K562 (cell line): ENCODE results near the gene ACTL7B. TPM values are rescaled to one million over a fixed set of nuclear protein-coding genes. Genes with fewer than 3 reads are reported as not detected.

Experiments used
- ATAC-seq: fragments of 200-7000 bp; cut with Tn5 transposase; 3 replicates; pipeline ENCODE4 v1.9.1; 2020; ENCODE audit warnings: moderate library complexity
- BruUV-seq: library from RNA; stranded (reverse); fragments of 400-500 nt; replicated peaks from 2 replicates; lab custom pipeline; 2021; lab: Mats Ljungman, UMichigan
- CTCF ChIA-PET: fragments of 300-600 bp; formaldehyde crosslinking; extraction: SDS; loops from one replicate; lab custom pipeline; 2021; ENCODE audit warnings: low intra/inter-chr PET ratio; lab: Yijun Ruan, JAX
- POLR2A ChIA-PET: fragments of 300-600, 350-650 bp; sonication (Branson Sonifier 250); formaldehyde crosslinking; extraction: SDS; loops from one replicate; lab custom pipeline; 2021; ENCODE audit warnings: antibody characterized with exemption, inconsistent platforms; lab: Yijun Ruan, JAX
- DNase-seq, 4 experiments: peaks; one replicate each; pipeline versions ENCODE4 v3.0.0 to v3.0.0-alpha.2; 2011 to 2018; ENCODE audit warnings: low spot score in 3 of 4, mixed read lengths in 3 of 4; ENCODE audit errors: extremely low read depth in 1 of 4
- FAIRE-seq: peaks from 2 replicates; lab custom pipeline; 2011; peaks lifted over from hg19 to GRCh38; lab: Jason Lieb, UNC
- H2AFZ ChIP-seq: 2 replicates; pipeline ENCODE4 v1.6.0; 2011; ENCODE audit warnings: low read depth, low read length, control low read depth, inconsistent platforms
- H3K27ac ChIP-seq: fragments of 200-600 bp; 3 replicates; pipeline ENCODE4 v1.8.0; 2011; ENCODE audit warnings: low read depth, mild to moderate bottlenecking, control low read depth, inconsistent platforms, low read length, moderate library complexity, mixed read lengths; ENCODE audit errors: extremely low read depth
- H3K27me3 ChIP-seq, 2 experiments: fragments of 300-600 bp in 1 of 2; 2 replicates in 1 of 2; 3 replicates in 1 of 2; pipeline versions ENCODE4 v1.6.0 to v1.8.0; 2011; ENCODE audit warnings: inconsistent platforms in 2 of 2, low read length in 2 of 2, mild to moderate bottlenecking in 1 of 2, mixed read lengths in 1 of 2, moderate library complexity in 1 of 2; ENCODE audit not compliant: control insufficient read depth in 2 of 2, insufficient read depth in 2 of 2
- H3K36me3 ChIP-seq: fragments of 300-600 bp; 3 replicates; pipeline ENCODE4 v1.8.0; 2011; ENCODE audit warnings: mild to moderate bottlenecking, low read length, inconsistent platforms; ENCODE audit not compliant: control insufficient read depth, insufficient read depth
- H3K4me1 ChIP-seq, 2 experiments: fragments of 200-600 bp in 1 of 2; replicated peaks in 1 of 2; 2 replicates in 1 of 2; 3 replicates in 1 of 2; pipeline versions ENCODE4 v1.5.1 to v1.8.0; 2011; ENCODE audit warnings: inconsistent platforms in 2 of 2, low read length in 2 of 2, mild to moderate bottlenecking in 1 of 2, mixed read lengths in 1 of 2, moderate library complexity in 1 of 2; ENCODE audit not compliant: control insufficient read depth in 2 of 2, insufficient read depth in 2 of 2
- H3K4me2 ChIP-seq: 2 replicates; pipeline ENCODE4 v1.6.1; 2011; ENCODE audit warnings: low read length, control low read depth, inconsistent platforms, mixed read lengths; ENCODE audit not compliant: insufficient read depth
- H3K4me3 ChIP-seq: fragments of 200-600 bp; sonication (generic), shearing (Covaris generic); 2 replicates; pipeline ENCODE4 v1.5.1; 2016; ENCODE audit warnings: control low read depth, inconsistent platforms
- H3K79me2 ChIP-seq: fragments of 200-600 bp; 3 replicates; pipeline ENCODE4 v1.8.0; 2011; ENCODE audit warnings: low read length, inconsistent platforms; ENCODE audit not compliant: control insufficient read depth, insufficient read depth
- H3K9ac ChIP-seq, 2 experiments: 2 replicates each; pipeline versions ENCODE4 v1.6.0 to v1.6.1; 2011; ENCODE audit warnings: low read depth in 2 of 2, low read length in 2 of 2, control low read depth in 1 of 2, inconsistent platforms in 1 of 2, mild to moderate bottlenecking in 1 of 2, mixed read lengths in 1 of 2; ENCODE audit not compliant: insufficient read depth in 1 of 2
- H3K9me1 ChIP-seq: one replicate; pipeline ENCODE4 v1.6.0; 2011; ENCODE audit warnings: inconsistent platforms, mild to moderate bottlenecking, low read length, moderate library complexity; ENCODE audit not compliant: control insufficient read depth, insufficient read depth
- H3K9me3 ChIP-seq: replicated peaks from 2 replicates; pipeline ENCODE4 v1.5.1; 2011; ENCODE audit warnings: low read depth, low read length, inconsistent platforms; ENCODE audit not compliant: control insufficient read depth, insufficient read depth
- H4K20me1 ChIP-seq: replicated peaks from 2 replicates; pipeline ENCODE4 v1.6.1; 2011; ENCODE audit warnings: low read length, inconsistent platforms, mixed read lengths; ENCODE audit not compliant: control insufficient read depth, insufficient read depth
- ARHGAP35 ChIP-seq: fragments of 450-650 bp; IDR thresholded peaks from 2 replicates; pipeline ENCODE4 v1.6.1; 2018; ENCODE audit not compliant: partially characterized antibody
- BCL6 ChIP-seq: fragments of 250-450 bp; sonication (Bioruptor Pico); IDR thresholded peaks from 2 replicates; pipeline ENCODE4 v1.4.0; 2020
- CBX2 ChIP-seq: fragments of 200-600 bp; sonication (generic); IDR thresholded peaks from one replicate; pipeline ENCODE4 v1.6.1; 2012; ENCODE audit warnings: mild to moderate bottlenecking, low read length, inconsistent platforms; ENCODE audit not compliant: insufficient read depth, poor library complexity, severe bottlenecking
- CREB5 ChIP-seq: fragments of 250-450 bp; sonication (Bioruptor Pico); IDR thresholded peaks from 2 replicates; pipeline ENCODE4 v1.5.0; 2020; ENCODE audit warnings: mild to moderate bottlenecking
- ELF1 ChIP-seq: fragments of 200-800 bp; sonication (Bioruptor generic); IDR thresholded peaks from 2 replicates; pipeline ENCODE4 v1.6.1; 2016; ENCODE audit warnings: missing genetic modification characterization, missing compliant biosample characterization
- JUN ChIP-seq, 2 experiments: sonication (generic) in 1 of 2; formaldehyde crosslinking in 1 of 2; IDR thresholded peaks; 2 replicates each; pipeline versions ENCODE4 v1.6.1 to v1.8.0; 2012 to 2022; ENCODE audit warnings: borderline replicate concordance in 2 of 2, mild to moderate bottlenecking in 2 of 2, improper control_type of control experiment in 1 of 2, low read depth in 1 of 2, low read length in 1 of 2, missing genetic modification reagents in 1 of 2
- LCOR ChIP-seq: sonication (generic); formaldehyde crosslinking; IDR thresholded peaks from 2 replicates; pipeline ENCODE4 v1.8.0; 2022; ENCODE audit warnings: mild to moderate bottlenecking, missing genetic modification reagents
- RHOXF2B ChIP-seq: fragments of 250-450 bp; sonication (Bioruptor Pico); conservative IDR thresholded peaks from 2 replicates; pipeline ENCODE4 v1.5.1; 2021
- SIN3A ChIP-seq, 2 experiments: fragments of 150-350 bp in 1 of 2; IDR thresholded peaks; 2 replicates each; pipeline ENCODE4 v1.6.1; 2011 to 2016; ENCODE audit warnings: borderline replicate concordance in 2 of 2, low read depth in 2 of 2, low read length in 2 of 2, mild to moderate bottlenecking in 2 of 2, moderate library complexity in 2 of 2; ENCODE audit not compliant: control insufficient read depth in 1 of 2
- TCF7L2 ChIP-seq: fragments of 150-350 bp; IDR thresholded peaks from 2 replicates; pipeline ENCODE4 v1.6.1; 2016; ENCODE audit warnings: low read depth, mild to moderate bottlenecking, low read length, moderate library complexity
- ZNF140 ChIP-seq: fragments of 250-450 bp; sonication (Bioruptor Pico); IDR thresholded peaks from 2 replicates; pipeline ENCODE4 v1.8.0; 2021; ENCODE audit warnings: moderate library complexity, mild to moderate bottlenecking, inconsistent platforms
- WGBS: fragments of 100-300 bp; shearing (Covaris generic); methylation state at CpG from one replicate; pipeline ENCODE4 v1.1.6; 2016; ENCODE audit warnings: low coverage, mixed read lengths; ENCODE audit not compliant: insufficient coverage; ENCODE audit errors: missing lambda C conversion rate; 5-methylcytosine and 5-hydroxymethylcytosine counted together
- in situ Hi-C: fragments of 300-500 bp; cut with MboI; formaldehyde crosslinking; loops from 4 replicates; pipeline ENCODE4 v1.15.0; 2018; ENCODE audit warnings: inconsistent platforms, mixed read lengths
- intact Hi-C: fragments of 100-400 bp; cut with micrococcal nuclease; formaldehyde crosslinking; loops from 2 replicates; pipeline ENCODE4 v1.14.2; 2022
- polyA plus RNA-seq, 8 experiments: library from polyadenylated mRNA; depleted of rRNA in 4 of 8; stranded (reverse) in 5 of 8; unstranded in 3 of 8; fragments of >200 nt; fragmentation: Nextera tagmentation in 2 of 8; fragmentation: Illumina TruSeq in 1 of 8; extraction: Ambion mirVana in 2 of 8; extraction: Trizol in 1 of 8; gene quantifications; 2 replicates each; pipeline versions ENCODE4 v1.2.1 to v1.2.3, GENCODE V29; 2011 to 2014; ENCODE audit warnings: inconsistent platforms in 1 of 8, missing spikeins in 1 of 8
- total RNA-seq, 7 experiments: library from RNA; depleted of rRNA in 6 of 7; stranded (reverse); fragments of >200 nt in 6 of 7; fragmentation: Illumina TruSeq in 2 of 7; extraction: Trizol in 2 of 7; gene quantifications; 2 replicates each; pipeline versions ENCODE4 v1.2.1 to v1.2.3, GENCODE V29; 2011 to 2021; ENCODE audit warnings: low replicate concordance in 1 of 7

The ACTL7B gene
- total and polyA plus RNA-seq, 9 of the 15 experiments (the other 6 are each of a cell fraction or from before 2014, with no cell fraction given), result not detected

- no TSS peak for BruUV-seq
- no peak overlapping the region for H3K4me3 ChIP-seq
- ATAC-seq (no peak), DNase-seq (no peak), FAIRE-seq (no peak)
- no peaks in the 10 kb centered on the region for H3K27me3 ChIP-seq
- H3K9ac ChIP-seq, result no peak overlapping the region
- no peaks in the 10 kb centered on the region for H3K9me1 ChIP-seq
- no peak overlapping the region for H3K27ac ChIP-seq
- H2AFZ ChIP-seq, result no peak overlapping the region
- intact Hi-C loops (no loop called here), in situ Hi-C loops (no loop called here)
- H3K4me1 ChIP-seq, result no peaks in the 10 kb centered on the region
- H3K4me2 ChIP-seq, result no peak overlapping the region
- H4K20me1 ChIP-seq, result no peaks in the 10 kb centered on the region
- no peak for TF ChIP-seq BCL6
- TF ChIP-seq ELF1 (tag), result no peak
- ChIA-PET CTCF (no interaction called here), POLR2A (interaction anchor here (1.4 kb wide), 1 partner anchor 13 kb away, joined by 4 read pairs; no protein-coding TSS in a partner anchor)
- no peaks in the 10 kb centered on the region for H3K9me3 ChIP-seq
- 88% methylated on average over 4 of the region's 4 CpGs for WGBS
- H3K79me2 ChIP-seq, result no peaks in the 10 kb centered on the region
- H3K36me3 ChIP-seq, result peaks cover 24% of the 10 kb centered on the region; the same call in 2 of the 3 replicates
Measured at GRCh38 chr9:108867829-108868228, 12.0 kb upstream of the ACTL7B start.

GRCh38 chr9:108867116-108867515 is 11.3 kb upstream of the ACTL7B start:
- no peak overlapping the region for H2AFZ ChIP-seq
- no peak overlapping the region for H3K4me2 ChIP-seq
- no peak overlapping the region for H3K27ac ChIP-seq
- no peak for DNase-seq
- no peaks in the 10 kb centered on the region for H3K9me3 ChIP-seq
- CTCF ChIA-PET, result no interaction called here
- intact Hi-C loops, result no loop called here
- H3K36me3 ChIP-seq, result peaks cover 22% of the 10 kb centered on the region; the same call in 2 of the 3 replicates
- POLR2A ChIA-PET, result interaction anchor here (0.6 to 0.9 kb wide), 3 partner anchors 22 to 290 kb away, joined by 3 read pairs; no protein-coding TSS in a partner anchor
- no peaks in the 10 kb centered on the region for H4K20me1 ChIP-seq
- no peak for FAIRE-seq
- no peaks in the 10 kb centered on the region for H3K9me1 ChIP-seq
- in situ Hi-C loops, result no loop called here
- no peak overlapping the region for H3K4me3 ChIP-seq
- no peak for ATAC-seq
- no peaks in the 10 kb centered on the region; a peak in 1 of 5 replicates for H3K27me3 ChIP-seq
- H3K4me1 ChIP-seq, result no peaks in the 10 kb centered on the region
- no TSS peak for BruUV-seq
- no peaks in the 10 kb centered on the region for H3K79me2 ChIP-seq
- no peak overlapping the region for H3K9ac ChIP-seq
- TF ChIP-seq TCF7L2 (no peak), CBX2 (no peak), RHOXF2B (CRISPR knock-in tag) (no peak), ZNF140 (CRISPR knock-in tag) (no peak), CREB5 (CRISPR knock-in tag) (no peak), JUN (IDR thresholded peaks at IDR 0.05; ENCODE audit: borderline replicate concordance, low read depth, low read length) (no peak), JUN (CRISPR knock-in tag; IDR thresholded peaks at IDR 0.05; ENCODE audit: borderline replicate concordance) (no peak), ARHGAP35 (no peak), LCOR (CRISPR knock-in tag) (no peak), SIN3A (IDR thresholded peaks at IDR 0.05; ENCODE audit: borderline replicate concordance in 2 of 2, control insufficient read depth in 1 of 2, low read depth in 2 of 2, low read length in 2 of 2) (no peak)
